GM12875 (cell line): ENCODE data around the gene RANBP6.

Experiments used
- H3K4me3 ChIP-seq: one replicate; pipeline ENCODE4 v1.5.1; 2011; ENCODE audit warnings: low read depth, low read length, control low read depth
- TF ChIP-seq, protein P1 (sequence below): IDR thresholded peaks from 2 replicates; pipeline ENCODE4 v1.5.1; 2011; ENCODE audit warnings: low read depth, mild to moderate bottlenecking, control low read depth, inconsistent platforms, low read length, moderate library complexity, borderline replicate concordance; ENCODE audit not compliant: insufficient read depth

RANBP6 gene

DNA sequence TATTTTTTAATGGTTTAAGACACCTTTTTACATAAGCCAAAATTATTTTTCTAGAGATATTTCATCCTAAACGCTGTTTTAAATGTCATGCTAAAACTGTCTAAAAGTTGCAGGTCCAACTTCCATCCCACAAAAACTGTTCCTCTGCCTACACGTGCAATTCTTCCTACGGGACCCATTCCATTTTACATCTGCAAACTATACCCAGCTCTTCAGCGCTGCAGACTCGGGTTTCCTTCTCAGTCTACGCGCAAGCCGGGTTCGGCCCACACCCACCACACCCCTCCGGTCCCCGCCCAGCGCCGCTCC, 8.7 kb downstream of the RANBP6 start:
- H3K4me3 ChIP-seq, result peak overlapping the region; percentile 88
- TF ChIP-seq, protein P1, sequence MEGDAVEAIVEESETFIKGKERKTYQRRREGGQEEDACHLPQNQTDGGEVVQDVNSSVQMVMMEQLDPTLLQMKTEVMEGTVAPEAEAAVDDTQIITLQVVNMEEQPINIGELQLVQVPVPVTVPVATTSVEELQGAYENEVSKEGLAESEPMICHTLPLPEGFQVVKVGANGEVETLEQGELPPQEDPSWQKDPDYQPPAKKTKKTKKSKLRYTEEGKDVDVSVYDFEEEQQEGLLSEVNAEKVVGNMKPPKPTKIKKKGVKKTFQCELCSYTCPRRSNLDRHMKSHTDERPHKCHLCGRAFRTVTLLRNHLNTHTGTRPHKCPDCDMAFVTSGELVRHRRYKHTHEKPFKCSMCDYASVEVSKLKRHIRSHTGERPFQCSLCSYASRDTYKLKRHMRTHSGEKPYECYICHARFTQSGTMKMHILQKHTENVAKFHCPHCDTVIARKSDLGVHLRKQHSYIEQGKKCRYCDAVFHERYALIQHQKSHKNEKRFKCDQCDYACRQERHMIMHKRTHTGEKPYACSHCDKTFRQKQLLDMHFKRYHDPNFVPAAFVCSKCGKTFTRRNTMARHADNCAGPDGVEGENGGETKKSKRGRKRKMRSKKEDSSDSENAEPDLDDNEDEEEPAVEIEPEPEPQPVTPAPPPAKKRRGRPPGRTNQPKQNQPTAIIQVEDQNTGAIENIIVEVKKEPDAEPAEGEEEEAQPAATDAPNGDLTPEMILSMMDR, result no peak

DNA sequence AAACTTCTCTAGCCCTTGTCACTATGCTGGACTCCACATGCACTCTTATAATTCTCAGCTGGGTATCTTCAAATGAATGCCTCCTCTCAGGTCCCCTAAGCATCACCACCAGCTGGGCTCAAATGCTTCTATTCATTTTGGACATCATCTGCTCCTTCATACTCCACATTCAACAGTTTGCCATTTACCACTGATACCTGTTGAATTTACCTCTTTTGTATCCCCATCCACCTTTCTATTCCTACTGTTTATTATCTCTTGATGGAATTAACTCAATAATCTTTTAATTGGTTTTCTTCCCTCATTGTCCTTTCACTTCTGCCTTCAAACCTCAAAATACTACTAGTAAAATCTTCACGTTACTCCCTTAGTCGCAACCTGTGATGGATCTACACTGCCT, 14.5 kb downstream of the RANBP6 start:
- no peak overlapping the region for H3K4me3 ChIP-seq
- TF ChIP-seq, protein P1, result no peak

DNA sequence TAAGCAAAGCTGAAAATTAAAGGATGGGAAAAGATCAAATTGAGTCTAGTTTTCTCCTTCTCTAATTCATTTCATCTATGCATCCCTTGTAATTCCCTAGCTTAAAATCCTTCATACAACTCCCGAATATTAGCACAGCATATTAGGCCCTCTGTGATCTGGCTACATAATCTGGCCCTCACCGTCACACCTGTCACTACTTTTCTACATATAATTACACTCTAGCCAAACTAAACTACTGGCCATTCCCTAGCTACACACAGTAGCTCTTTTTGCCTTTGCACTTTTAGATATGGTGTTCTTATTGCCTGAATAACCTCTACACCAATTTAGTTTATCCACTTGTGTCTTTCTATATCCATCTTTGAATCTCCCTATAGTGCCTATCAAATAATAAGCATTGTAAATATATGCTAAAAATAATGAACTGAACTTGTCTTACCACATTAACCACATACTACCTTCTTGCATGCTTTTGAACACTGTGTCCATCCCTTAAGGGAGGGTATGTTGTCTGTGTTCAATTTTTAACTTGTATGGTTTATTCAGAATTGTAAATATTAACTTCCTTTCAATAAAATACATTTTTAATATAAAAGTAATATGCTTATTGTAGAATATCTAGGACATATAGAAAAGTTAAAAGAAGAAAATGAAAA, 15.9 kb downstream of the RANBP6 start:
- TF ChIP-seq, protein P1, result no peak

DNA sequence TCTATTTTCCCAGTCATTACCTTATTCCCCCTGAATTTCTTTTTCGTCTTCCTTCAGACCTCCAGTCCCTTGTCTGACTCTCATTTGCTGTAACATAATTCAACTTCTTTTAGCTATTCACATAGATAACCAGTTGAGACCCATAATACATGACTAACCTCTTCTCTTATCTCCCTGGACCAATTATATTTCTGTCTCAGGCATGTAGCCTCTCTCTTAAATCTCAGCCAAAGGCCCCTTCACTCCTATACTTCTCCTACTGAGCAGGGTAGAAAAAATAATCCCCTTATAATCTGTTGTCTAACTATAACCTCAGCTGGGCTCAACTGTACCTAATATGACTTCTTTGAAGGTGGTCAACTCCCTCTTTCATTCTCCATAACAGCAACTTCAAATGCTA, 20.9 kb downstream of the RANBP6 start:
- no peak overlapping the region for H3K4me3 ChIP-seq
- TF ChIP-seq, protein P1, result no peak

More for the DNA sequence above, 15.9 kb downstream of the RANBP6 start:
- H3K4me3 ChIP-seq, result no peak overlapping the region

DNA sequence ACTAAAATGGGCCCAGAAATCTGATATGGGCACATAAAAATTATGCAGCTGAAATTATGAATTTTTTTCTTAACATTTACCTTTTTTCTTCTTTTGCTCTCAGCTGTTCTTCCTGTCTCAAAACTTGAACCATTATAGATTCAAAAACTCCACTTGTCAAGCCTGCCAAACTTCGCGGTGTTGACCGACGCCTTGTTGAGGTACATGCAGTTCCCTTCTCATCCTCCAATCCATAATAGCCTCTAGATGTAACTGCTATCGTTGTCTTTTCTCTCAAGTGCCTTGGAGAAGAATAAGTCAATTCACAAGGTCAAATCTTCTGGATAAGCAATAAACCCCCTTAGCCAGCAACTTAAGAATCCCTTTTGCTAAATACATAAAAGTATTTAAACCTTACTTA, 27.2 kb downstream of the RANBP6 start:
- TF ChIP-seq, protein P1, result no peak
- no peak overlapping the region for H3K4me3 ChIP-seq

DNA sequence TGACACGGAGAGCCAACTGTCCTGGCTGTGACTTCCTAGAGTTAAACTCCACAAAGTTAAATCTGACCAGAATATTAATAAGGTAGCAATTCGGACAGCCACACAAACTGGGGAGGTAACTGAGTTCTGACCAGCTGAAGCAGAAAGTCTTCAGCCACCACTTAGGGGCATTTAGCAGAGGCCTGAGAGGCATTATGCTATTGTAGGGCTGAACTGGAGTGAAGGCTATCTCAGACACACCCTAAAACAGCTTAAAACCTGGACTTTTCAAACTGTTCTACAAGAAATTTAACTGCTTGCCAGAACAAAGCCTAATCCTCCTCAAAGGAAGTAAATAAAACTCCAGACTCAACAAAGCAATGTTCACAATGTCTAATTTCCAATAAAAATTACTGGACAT, 32.4 kb downstream of the RANBP6 start:
- TF ChIP-seq, protein P1, result no peak
- no peak overlapping the region for H3K4me3 ChIP-seq

DNA sequence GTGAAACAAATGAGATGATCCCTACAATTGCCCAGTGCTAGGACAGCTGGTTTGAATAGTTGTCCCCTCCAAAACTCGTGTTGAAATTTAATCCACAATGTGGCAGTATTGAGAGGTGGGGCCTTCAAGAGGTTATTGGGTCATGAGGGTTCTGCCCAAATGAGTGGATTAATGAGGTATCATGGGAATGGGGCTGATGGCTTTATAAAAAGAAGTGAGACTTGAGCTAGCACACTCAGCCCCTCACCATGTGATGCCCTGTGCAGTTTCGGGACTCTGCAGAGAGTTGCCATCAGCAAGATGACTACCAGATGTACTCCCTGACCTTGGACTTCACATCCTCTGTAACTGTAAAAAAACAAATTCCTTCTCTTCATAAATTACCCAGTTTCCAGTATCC, 33.1 kb downstream of the RANBP6 start:
- H3K4me3 ChIP-seq, result no peak overlapping the region
- TF ChIP-seq, protein P1, result no peak
